Bladder microvascular endothelial cell (primary cell): Measurements from ENCODE around the gene SOX4. TPM values are rescaled to one million over a fixed set of nuclear protein-coding genes. Genes with fewer than 3 reads are reported as not detected.

Experiments used
- total RNA-seq: library from RNA; depleted of rRNA; stranded (reverse); fragments of >200 nt; gene quantifications from 2 replicates; pipeline ENCODE4 v1.2.3, GENCODE V29; 2014

SOX4 gene
- 33.0 and 94.7 TPM in 2 replicates for total RNA-seq

DNA sequence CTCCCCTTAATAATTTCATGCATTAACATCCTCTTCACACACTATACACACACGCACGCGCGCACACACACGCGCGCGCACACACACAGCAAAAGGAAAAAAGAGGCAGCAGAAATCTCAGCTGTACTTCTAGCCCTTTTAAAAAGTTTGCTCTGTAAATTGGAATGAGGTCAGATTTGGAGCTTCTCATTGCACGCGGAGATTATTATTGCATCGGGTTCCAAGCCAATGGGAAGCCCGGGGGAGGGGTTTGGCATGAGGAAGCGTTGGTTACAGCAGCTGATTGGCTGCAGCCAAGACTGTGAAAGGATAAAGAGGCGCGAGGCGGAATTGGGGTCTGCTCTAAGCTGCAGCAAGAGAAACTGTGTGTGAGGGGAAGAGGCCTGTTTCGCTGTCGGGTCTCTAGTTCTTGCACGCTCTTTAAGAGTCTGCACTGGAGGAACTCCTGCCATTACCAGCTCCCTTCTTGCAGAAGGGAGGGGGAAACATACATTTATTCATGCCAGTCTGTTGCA lies at the start of gene SOX4:
TSS of gene SOX4 (plus strand) at position 340 of the 515 bp plus-strand sequence. CDS start 784 bp downstream, outside the sequence.

